Fibroblast of lung (primary cell): ENCODE measurements around the gene PPP1R16B. TPM values are rescaled to one million over a fixed set of nuclear protein-coding genes. Genes with fewer than 3 reads are reported as not detected.

Experiments used
- DNase-seq, 2 donors: peaks; one replicate each; pipeline versions ENCODE4 v3.0.0 to v3.0.0-alpha.2; 2010; ENCODE audit warnings: low read depth in 2 of 2
- H2AFZ ChIP-seq: 2 replicates; pipeline ENCODE4 v1.5.1; 2012; ENCODE audit warnings: low read length, control low read depth, inconsistent platforms
- H3K27ac ChIP-seq: 2 replicates; pipeline ENCODE4 v1.5.1; 2011; ENCODE audit warnings: low read length, control low read depth; ENCODE audit not compliant: insufficient read depth
- H3K27me3 ChIP-seq: 2 replicates; pipeline ENCODE4 v1.5.1; 2011; ENCODE audit warnings: mild to moderate bottlenecking, low read length; ENCODE audit not compliant: control insufficient read depth, insufficient read depth
- H3K36me3 ChIP-seq: 2 replicates; pipeline ENCODE4 v1.5.1; 2011; ENCODE audit warnings: low read length; ENCODE audit not compliant: control insufficient read depth, insufficient read depth
- H3K4me1 ChIP-seq: 2 replicates; pipeline ENCODE4 v1.5.1; 2011; ENCODE audit warnings: low read length; ENCODE audit not compliant: control insufficient read depth, insufficient read depth; ENCODE audit errors: extremely low read depth
- H3K4me2 ChIP-seq: 2 replicates; pipeline ENCODE4 v1.5.1; 2011; ENCODE audit warnings: low read length, control low read depth; ENCODE audit not compliant: insufficient read depth; ENCODE audit errors: extremely low read depth
- H3K4me3 ChIP-seq, 4 experiments: fragments of 200-600 bp in 1 of 4; sonication (generic) in 1 of 4; replicated peaks in 1 of 4; 2 replicates each; pipeline ENCODE4 v1.5.1; 2011 to 2016; ENCODE audit warnings: low read length in 4 of 4, low read depth in 3 of 4, mild to moderate bottlenecking in 3 of 4, control low read depth in 2 of 4, inconsistent platforms in 1 of 4, mixed read lengths in 1 of 4; ENCODE audit not compliant: insufficient read depth in 1 of 4; ENCODE audit errors: control extremely low read depth in 1 of 4
- H3K79me2 ChIP-seq: 2 replicates; pipeline ENCODE4 v1.5.1; 2012; ENCODE audit warnings: mild to moderate bottlenecking, low read length, inconsistent platforms; ENCODE audit not compliant: control insufficient read depth, insufficient read depth
- H3K9ac ChIP-seq: 2 replicates; pipeline ENCODE4 v1.5.1; 2011; ENCODE audit warnings: mild to moderate bottlenecking, low read length, control low read depth; ENCODE audit not compliant: insufficient read depth
- H3K9me3 ChIP-seq: 2 replicates; pipeline ENCODE4 v1.5.1; 2012; ENCODE audit warnings: low read depth, low read length; ENCODE audit not compliant: control insufficient read depth, insufficient read depth
- H4K20me1 ChIP-seq: 2 replicates; pipeline ENCODE4 v1.5.1; 2011; ENCODE audit warnings: low read length; ENCODE audit not compliant: control insufficient read depth, insufficient read depth; ENCODE audit errors: extremely low read depth
- CTCF ChIP-seq, 2 donors: IDR thresholded peaks in 1 of 2; conservative IDR thresholded peaks in 1 of 2; 1 replicate in 1 of 2; 2 replicates in 1 of 2; pipeline ENCODE4 v1.5.1; 2011 to 2012; ENCODE audit warnings: low read length in 2 of 2, control low read depth in 1 of 2, inconsistent platforms in 1 of 2, low read depth in 1 of 2, mild to moderate bottlenecking in 1 of 2
- EZH2 ChIP-seq: IDR thresholded peaks from 2 replicates; pipeline ENCODE4 v1.5.1; 2012; ENCODE audit warnings: low read length, control low read depth, mild to moderate bottlenecking; ENCODE audit errors: missing control alignments
- polyA plus RNA-seq, 2 donors: library from polyadenylated mRNA; depleted of rRNA in 1 of 2; stranded (reverse) in 1 of 2; unstranded in 1 of 2; fragments of >200 nt; gene quantifications; 2 replicates each; pipeline ENCODE4 v1.2.1, GENCODE V29; 2011 to 2012; ENCODE audit warnings: missing spikeins in 1 of 2
- total RNA-seq: library from RNA; depleted of rRNA; stranded (reverse); fragments of >200 nt; gene quantifications from 2 replicates; pipeline ENCODE4 v1.2.1, GENCODE V29; 2014

PPP1R16B gene
- total and polyA plus RNA-seq, 2 donors (not counting 1 experiment from before 2014, with no cell fraction given): under 0.01 TPM; not detected in 1

GRCh38 chr20:38873050-38873581 is 67.6 kb downstream of the PPP1R16B start:
- DNase-seq: no peak

GRCh38 chr20:38874460-38875174 is 69.1 kb downstream of the PPP1R16B start:
- Histone ChIP-seq H3K27ac (no peak overlapping the region), H3K4me1 (no peaks in the 10 kb centered on the region), H3K4me2 (no peak overlapping the region)

More at GRCh38 chr20:38873050-38873581, 67.6 kb downstream of the PPP1R16B start:
- H3K36me3 ChIP-seq: no peaks in the 10 kb centered on the region
- no peaks in the 10 kb centered on the region for H3K79me2 ChIP-seq
- H3K9me3 ChIP-seq: no peaks in the 10 kb centered on the region
- no peaks in the 10 kb centered on the region for H4K20me1 ChIP-seq
- no peak overlapping the region for H3K4me3 ChIP-seq
- TF ChIP-seq CTCF (conservative IDR thresholded peaks at IDR 0.05 in 1 of 2, IDR thresholded peaks at IDR 0.05 in 1 of 2; ENCODE audit: low read depth in 1 of 2, low read length in 2 of 2) (no peak), EZH2 (no peak)
- no peak overlapping the region for H3K27ac ChIP-seq
- no peaks in the 10 kb centered on the region for H3K4me1 ChIP-seq
- H3K27me3 ChIP-seq: no peaks in the 10 kb centered on the region
- no peak overlapping the region for H2AFZ ChIP-seq
- no peak overlapping the region for H3K9ac ChIP-seq
- no peak overlapping the region for H3K4me2 ChIP-seq

More at GRCh38 chr20:38874460-38875174, 69.1 kb downstream of the PPP1R16B start:
- H4K20me1 ChIP-seq: no peaks in the 10 kb centered on the region
- H3K27me3 ChIP-seq: no peaks in the 10 kb centered on the region
- no peak for TF ChIP-seq CTCF (conservative IDR thresholded peaks at IDR 0.05 in 1 of 2, IDR thresholded peaks at IDR 0.05 in 1 of 2; ENCODE audit: low read depth in 1 of 2, low read length in 2 of 2)
- no peak for TF ChIP-seq EZH2
- DNase-seq: no peak
- H2AFZ ChIP-seq: no peak overlapping the region
- no peak overlapping the region for H3K9ac ChIP-seq
- H3K9me3 ChIP-seq: no peaks in the 10 kb centered on the region
- H3K79me2 ChIP-seq: no peaks in the 10 kb centered on the region
- no peak overlapping the region for H3K4me3 ChIP-seq
- H3K36me3 ChIP-seq: no peaks in the 10 kb centered on the region
